Tibial artery (tissue), 4 donors: Measurements from ENCODE around the gene NFATC3.
A peak's percentile ranks its signal among the peaks of the same experiment; 100 is the strongest.

Experiments used
- DNase-seq, 2 donors: peaks; one replicate each; pipeline ENCODE4 v3.0.0-alpha.2; 2019
- H3K27ac ChIP-seq, 2 donors: fragments of 200-600 bp; sonication (generic) in 1 of 2; 1 replicate in 1 of 2; 2 replicates in 1 of 2; pipeline ENCODE4 v1.5.1; 2018 to 2019; ENCODE audit warnings: mild to moderate bottlenecking in 1 of 2
- H3K27me3 ChIP-seq, 2 donors: fragments of 200-600 bp; sonication (generic) in 1 of 2; one replicate each; pipeline versions ENCODE4 v1.5.1 to v1.6.0; 2016 to 2019
- H3K36me3 ChIP-seq, 3 donors: fragments of 200-600 bp; sonication (generic) in 2 of 3; one replicate each; pipeline ENCODE4 v1.5.1; 2016 to 2019; ENCODE audit warnings: mild to moderate bottlenecking in 2 of 3
- H3K4me1 ChIP-seq, 4 donors: fragments of 200-600 bp; sonication (generic) in 2 of 4; 1 replicate in 3 of 4; 2 replicates in 1 of 4; pipeline ENCODE4 v1.5.1; 2016 to 2019
- H3K4me3 ChIP-seq, 2 donors: fragments of 200-600 bp; sonication (generic) in 1 of 2; 1 replicate in 1 of 2; 2 replicates in 1 of 2; pipeline ENCODE4 v1.5.1; 2018 to 2019; ENCODE audit warnings: mild to moderate bottlenecking in 2 of 2
- H3K9me3 ChIP-seq, 3 donors: fragments of 200-600 bp; sonication (generic) in 1 of 3; one replicate each; pipeline ENCODE4 v1.5.1; 2016 to 2019
- CTCF ChIP-seq, 2 experiments: fragments of 200-600 bp in 1 of 2; fragments of 450-650 bp in 1 of 2; IDR thresholded peaks; one replicate each; pipeline ENCODE4 v1.5.1; 2017 to 2019; ENCODE audit warnings: antibody characterized with exemption in 2 of 2, mild to moderate bottlenecking in 1 of 2, moderate library complexity in 1 of 2
- intact Hi-C: fragments of 100-400 bp; cut with DNase I; formaldehyde crosslinking; loops from one replicate; pipeline ENCODE4 v1.15.0; 2023; ENCODE audit warnings: low total_unique reads

The NFATC3 gene

DNA sequence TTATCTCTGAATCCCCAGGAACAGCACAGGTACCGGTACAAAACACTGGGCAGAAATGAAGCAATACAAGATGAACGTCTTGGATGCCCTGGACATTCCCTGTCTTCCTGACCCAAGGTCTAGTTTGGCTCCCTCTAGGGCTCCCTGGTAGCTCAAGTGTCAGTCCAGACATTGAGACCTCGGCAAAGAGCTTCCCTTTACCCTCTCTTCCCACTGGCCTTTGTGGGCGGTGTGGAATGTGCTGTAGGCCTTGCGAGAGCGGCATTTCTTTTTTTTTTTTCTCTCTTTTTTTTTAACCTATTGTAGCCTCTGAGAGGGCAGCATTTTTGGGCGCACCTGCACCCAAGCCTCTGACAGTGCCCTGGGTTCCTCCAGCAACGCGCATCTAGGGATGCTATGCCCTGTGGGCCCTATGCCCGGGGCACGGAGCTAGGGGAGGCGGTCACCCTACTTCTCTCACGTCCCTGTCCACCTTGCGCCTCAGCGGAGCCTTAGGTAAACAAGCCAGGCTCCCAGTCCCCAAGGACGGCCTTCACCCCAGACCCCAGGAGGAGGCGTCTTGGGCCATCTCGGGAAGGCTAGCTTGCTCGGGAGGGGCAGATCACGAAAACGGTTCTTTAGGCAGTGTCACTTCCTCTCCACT is 1.2 kb upstream of the NFATC3 start:
- H3K36me3 ChIP-seq = peaks cover 0 to 7% (median 0%) of the 10 kb centered on the region in 3 donors
- H3K4me3 ChIP-seq = peak overlapping the region; percentile 70 to 77
- no peak for DNase-seq
- intact Hi-C loops = loop anchor here (2.0 to 10.0 kb wide), 2 partner anchors 59 to 151 kb away; partner anchors contain the start of gene ESRP2
- no peaks in the 10 kb centered on the region for H3K27me3 ChIP-seq
- TF ChIP-seq CTCF (IDR thresholded peaks at IDR 0.05) = no peak
- H3K9me3 ChIP-seq = no peaks in the 10 kb centered on the region
- H3K4me1 ChIP-seq = peaks cover 0 to 34% (median 22%) of the 10 kb centered on the region in 4 donors
- peak overlapping the region; percentile 93 to 99 for H3K27ac ChIP-seq

GRCh38 chr16:68084504-68085258 is 489 bp upstream of the NFATC3 start:
- intact Hi-C loops = loop anchor here (10.0 kb wide), 1 partner anchor 150 kb away; the partner anchor contains the start of gene ESRP2
- DNase-seq = peak; percentile 91 to 96
- peaks cover 0 to 36% (median 22%) of the 10 kb centered on the region in 4 donors for H3K4me1 ChIP-seq
- peak overlapping the region; percentile 93 to 99 for H3K27ac ChIP-seq
- peaks cover 0 to under 1% (median 0%) of the 10 kb centered on the region in 3 donors for H3K36me3 ChIP-seq
- peak overlapping the region; percentile 70 to 77 for H3K4me3 ChIP-seq
- TF ChIP-seq CTCF (IDR thresholded peaks at IDR 0.05) = peak; percentile 23 to 27
- no peaks in the 10 kb centered on the region for H3K27me3 ChIP-seq
- H3K9me3 ChIP-seq = no peaks in the 10 kb centered on the region

DNA sequence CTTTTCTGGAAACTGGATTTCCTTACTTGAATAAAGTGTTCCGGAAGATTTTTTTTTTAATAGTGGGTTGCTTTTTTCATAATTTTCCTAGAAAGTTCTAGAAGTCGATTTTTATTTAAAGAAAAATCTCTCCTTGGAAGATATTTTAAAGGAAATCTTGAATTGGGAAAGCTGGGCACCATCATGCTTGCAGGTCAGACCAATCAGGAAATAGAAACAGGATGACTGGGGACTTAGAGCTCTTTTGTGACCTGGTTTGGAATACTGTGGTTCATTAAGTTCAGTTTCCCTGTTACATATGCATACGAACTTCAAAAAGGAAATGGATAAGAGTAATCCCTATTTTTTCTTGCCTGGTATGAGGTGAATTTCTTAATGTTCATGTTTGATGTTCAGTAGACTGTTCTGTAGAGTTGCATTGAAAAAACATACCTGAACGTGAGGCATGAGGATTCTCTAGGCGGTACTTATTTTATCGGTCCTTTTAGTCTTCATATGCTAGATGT is 1.2 kb downstream of the NFATC3 start:
- no peak for DNase-seq
- H3K4me1 ChIP-seq = peaks cover 0 to 47% (median 22%) of the 10 kb centered on the region in 4 donors
- H3K4me3 ChIP-seq = peak overlapping the region; percentile 70 to 77
- no peaks in the 10 kb centered on the region for H3K9me3 ChIP-seq
- intact Hi-C loops = loop anchor here (10.0 kb wide), 1 partner anchor 148 kb away; the partner anchor contains the start of gene ESRP2
- TF ChIP-seq CTCF (IDR thresholded peaks at IDR 0.05) = no peak
- H3K36me3 ChIP-seq = no peaks in the 10 kb centered on the region
- H3K27me3 ChIP-seq = no peaks in the 10 kb centered on the region
- peak overlapping the region; percentile 93 to 99 for H3K27ac ChIP-seq

DNA sequence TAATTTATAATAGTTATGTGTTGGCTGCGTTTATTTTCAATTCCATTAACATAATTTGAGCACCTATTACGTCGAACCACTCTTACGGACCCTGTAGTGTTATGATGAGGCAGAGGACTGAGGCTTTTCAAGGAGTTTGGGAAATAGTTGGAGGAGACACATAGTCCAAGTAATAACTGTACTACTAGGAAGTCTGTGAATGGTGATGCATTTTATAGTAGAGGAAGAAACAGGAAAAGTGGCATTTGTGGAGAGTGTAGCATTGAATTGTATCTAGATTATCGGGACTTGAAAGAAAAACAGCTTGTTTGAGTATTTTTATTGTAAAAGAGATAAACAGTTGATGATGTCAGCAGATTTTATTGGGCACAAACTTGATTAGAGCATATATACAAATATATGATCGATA is 1.7 kb downstream of the NFATC3 start:
- no peak for TF ChIP-seq CTCF (IDR thresholded peaks at IDR 0.05)
- no peaks in the 10 kb centered on the region for H3K27me3 ChIP-seq
- intact Hi-C loops = loop anchor here (10.0 kb wide), 1 partner anchor 148 kb away; the partner anchor contains the start of gene ESRP2
- H3K4me3 ChIP-seq = peak overlapping the region; percentile 70 to 77
- no peaks in the 10 kb centered on the region for H3K9me3 ChIP-seq
- H3K27ac ChIP-seq = peak overlapping the region; percentile 93 to 99
- DNase-seq = no peak
- peaks cover 0 to 52% (median 26%) of the 10 kb centered on the region in 4 donors for H3K4me1 ChIP-seq
- H3K36me3 ChIP-seq = no peaks in the 10 kb centered on the region

DNA sequence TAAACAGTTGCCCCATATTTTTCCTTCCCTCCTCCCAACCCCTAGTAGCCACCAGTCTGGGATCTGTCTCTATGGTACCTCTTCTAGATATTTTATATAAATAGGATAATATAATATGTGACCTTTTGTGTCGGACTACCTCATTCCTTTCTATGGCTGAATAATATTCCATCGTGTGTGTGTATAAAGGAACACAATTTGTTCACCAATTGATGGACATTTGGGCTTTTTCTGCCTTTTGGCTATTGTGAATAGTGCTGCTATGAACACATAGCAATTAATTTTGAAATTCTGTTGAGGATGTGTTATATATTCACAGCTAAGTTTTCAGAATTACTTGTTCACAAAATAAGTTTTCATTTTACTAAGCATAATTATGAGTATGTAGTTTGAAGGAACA is 2.5 kb downstream of the NFATC3 start:
- DNase-seq = no peak
- Histone ChIP-seq H3K4me1 (peaks cover 0 to 60% (median 30%) of the 10 kb centered on the region in 4 donors), H3K27ac (peak overlapping the region in 1 of 2 donors; percentile 93), H3K36me3 (no peaks in the 10 kb centered on the region), H3K27me3 (no peaks in the 10 kb centered on the region), H3K9me3 (no peaks in the 10 kb centered on the region), H3K4me3 (no peak overlapping the region)
- intact Hi-C loops = loop anchor here (10.0 kb wide), 1 partner anchor 147 kb away; the partner anchor contains the start of gene ESRP2
- TF ChIP-seq CTCF (IDR thresholded peaks at IDR 0.05) = no peak
